ENCODE results near the gene FBXO28.
"Not testable (repeated sequence)": the region's sequence is repeated elsewhere in the genome, so short reads cannot be mapped to it uniquely, and the experiment has no call there.

FBXO28 gene

GRCh38 chr1:224113918-224114786 lies at the start of gene FBXO28:
TSS of gene FBXO28 (plus strand) at chr1:224114111. CDS start at chr1:224114130, 19 bp downstream.
- DNase-seq: peak; percentile 96
- in situ Hi-C loops (cut with HindIII; ENCODE audit: low pct_ligation_motif_present, low pct_unique_long_range_greater_than_20kb, low sequenced_read_pairs): no loop called here

- no peak for DNase-seq
Observed at GRCh38 chr1:224064150-224064549, 49.8 kb upstream of the FBXO28 start.

GRCh38 chr1:224065455-224065854 lies 48.5 kb upstream of the FBXO28 start:
- in situ Hi-C loops (cut with HindIII; ENCODE audit: low pct_ligation_motif_present, low pct_unique_long_range_greater_than_20kb, low sequenced_read_pairs): no loop called here
- DNase-seq: peak; percentile 55

More at GRCh38 chr1:224064150-224064549, 49.8 kb upstream of the FBXO28 start:
- in situ Hi-C loops (cut with HindIII; ENCODE audit: low pct_ligation_motif_present, low pct_unique_long_range_greater_than_20kb, low sequenced_read_pairs): no loop called here

- no peak for DNase-seq
- in situ Hi-C loops (cut with HindIII; ENCODE audit: low pct_ligation_motif_present, low pct_unique_long_range_greater_than_20kb, low sequenced_read_pairs): no loop called here
Observed at GRCh38 chr1:224067207-224067606, 46.7 kb upstream of the FBXO28 start.

- in situ Hi-C loops (cut with HindIII; ENCODE audit: low pct_ligation_motif_present, low pct_unique_long_range_greater_than_20kb, low sequenced_read_pairs): no loop called here
- peak; percentile 67 for DNase-seq
Observed at GRCh38 chr1:224067621-224068457, 46.1 kb upstream of the FBXO28 start.

- DNase-seq: no peak
- in situ Hi-C loops (cut with HindIII; ENCODE audit: low pct_ligation_motif_present, low pct_unique_long_range_greater_than_20kb, low sequenced_read_pairs): no loop called here
Observed at GRCh38 chr1:224068458-224069072, 45.3 kb upstream of the FBXO28 start.

GRCh38 chr1:224069138-224069537 lies 44.8 kb upstream of the FBXO28 start:
- in situ Hi-C loops (cut with HindIII; ENCODE audit: low pct_ligation_motif_present, low pct_unique_long_range_greater_than_20kb, low sequenced_read_pairs): no loop called here
- DNase-seq: no peak

GRCh38 chr1:224070521-224070920 lies 43.4 kb upstream of the FBXO28 start:
- in situ Hi-C loops (cut with HindIII; ENCODE audit: low pct_ligation_motif_present, low pct_unique_long_range_greater_than_20kb, low sequenced_read_pairs): no loop called here
- no peak for DNase-seq

GRCh38 chr1:224076407-224076806 lies 37.5 kb upstream of the FBXO28 start:
- no peak for DNase-seq
- in situ Hi-C loops (cut with HindIII; ENCODE audit: low pct_ligation_motif_present, low pct_unique_long_range_greater_than_20kb, low sequenced_read_pairs): no loop called here

- in situ Hi-C loops (cut with HindIII; ENCODE audit: low pct_ligation_motif_present, low pct_unique_long_range_greater_than_20kb, low sequenced_read_pairs); DNase-seq: not testable (repeated sequence)
Observed at GRCh38 chr1:224079644-224080043, 34.3 kb upstream of the FBXO28 start.

- DNase-seq: no peak
- in situ Hi-C loops (cut with HindIII; ENCODE audit: low pct_ligation_motif_present, low pct_unique_long_range_greater_than_20kb, low sequenced_read_pairs): no loop called here
Observed at GRCh38 chr1:224080115-224080774, 33.7 kb upstream of the FBXO28 start.

- no peak for DNase-seq
Observed at GRCh38 chr1:224081604-224082003, 32.3 kb upstream of the FBXO28 start.

GRCh38 chr1:224082146-224082545 lies 31.8 kb upstream of the FBXO28 start:
- in situ Hi-C loops (cut with HindIII; ENCODE audit: low pct_ligation_motif_present, low pct_unique_long_range_greater_than_20kb, low sequenced_read_pairs): no loop called here
- no peak for DNase-seq

More at GRCh38 chr1:224081604-224082003, 32.3 kb upstream of the FBXO28 start:
- in situ Hi-C loops (cut with HindIII; ENCODE audit: low pct_ligation_motif_present, low pct_unique_long_range_greater_than_20kb, low sequenced_read_pairs): no loop called here

- no peak for DNase-seq
- in situ Hi-C loops (cut with HindIII; ENCODE audit: low pct_ligation_motif_present, low pct_unique_long_range_greater_than_20kb, low sequenced_read_pairs): no loop called here
Observed at GRCh38 chr1:224084867-224085266, 29.0 kb upstream of the FBXO28 start.

GRCh38 chr1:224085421-224086108 lies 28.3 kb upstream of the FBXO28 start:
- DNase-seq: no peak
- in situ Hi-C loops (cut with HindIII; ENCODE audit: low pct_ligation_motif_present, low pct_unique_long_range_greater_than_20kb, low sequenced_read_pairs): no loop called here

GRCh38 chr1:224087286-224087794 lies 26.6 kb upstream of the FBXO28 start:
- DNase-seq: no peak
- in situ Hi-C loops (cut with HindIII; ENCODE audit: low pct_ligation_motif_present, low pct_unique_long_range_greater_than_20kb, low sequenced_read_pairs): no loop called here

- in situ Hi-C loops (cut with HindIII; ENCODE audit: low pct_ligation_motif_present, low pct_unique_long_range_greater_than_20kb, low sequenced_read_pairs): no loop called here
- DNase-seq: no peak
Observed at GRCh38 chr1:224089583-224089982, 24.3 kb upstream of the FBXO28 start.

GRCh38 chr1:224090116-224090515 lies 23.8 kb upstream of the FBXO28 start:
- in situ Hi-C loops (cut with HindIII; ENCODE audit: low pct_ligation_motif_present, low pct_unique_long_range_greater_than_20kb, low sequenced_read_pairs): no loop called here
- DNase-seq: no peak
